ENCODE data around the gene RGS7BP.

Gene RGS7BP

GRCh38 chr5:64637144-64637543 lies 131.3 kb downstream of the RGS7BP start:
- DNase-seq, result no peak

- DNase-seq, result no peak
Measured at GRCh38 chr5:64637837-64638443, 132.1 kb downstream of the RGS7BP start.

GRCh38 chr5:64644831-64645230 lies 139.0 kb downstream of the RGS7BP start:
- DNase-seq, result no peak

- DNase-seq, result no peak
Measured at GRCh38 chr5:64646169-64646568, 140.4 kb downstream of the RGS7BP start.

GRCh38 chr5:64649512-64649911 lies 143.7 kb downstream of the RGS7BP start:
- DNase-seq, result no peak

GRCh38 chr5:64653766-64654560 lies 148.1 kb downstream of the RGS7BP start:
- no peak for DNase-seq

GRCh38 chr5:64654561-64654938 lies 148.7 kb downstream of the RGS7BP start:
- DNase-seq, result no peak

- no peak for DNase-seq
Measured at GRCh38 chr5:64655596-64655995, 149.8 kb downstream of the RGS7BP start.

- DNase-seq, result no peak
Measured at GRCh38 chr5:64659289-64659688, 153.5 kb downstream of the RGS7BP start.

All from CD4-positive, alpha-beta T cell treated with Interferon alpha-2 for 1 hour (primary cell).